Bladder microvascular endothelial cell (primary cell): ENCODE data around the gene CIAO3. TPM values are rescaled to one million over a fixed set of nuclear protein-coding genes. Genes with fewer than 3 reads are reported as not detected.

Source experiments
- total RNA-seq: library from RNA; depleted of rRNA; stranded (reverse); fragments of >200 nt; gene quantifications from 2 replicates; pipeline ENCODE4 v1.2.3, GENCODE V29; 2014

Gene CIAO3
- total RNA-seq: 30.4 and 38.2 TPM in 2 replicates

DNA sequence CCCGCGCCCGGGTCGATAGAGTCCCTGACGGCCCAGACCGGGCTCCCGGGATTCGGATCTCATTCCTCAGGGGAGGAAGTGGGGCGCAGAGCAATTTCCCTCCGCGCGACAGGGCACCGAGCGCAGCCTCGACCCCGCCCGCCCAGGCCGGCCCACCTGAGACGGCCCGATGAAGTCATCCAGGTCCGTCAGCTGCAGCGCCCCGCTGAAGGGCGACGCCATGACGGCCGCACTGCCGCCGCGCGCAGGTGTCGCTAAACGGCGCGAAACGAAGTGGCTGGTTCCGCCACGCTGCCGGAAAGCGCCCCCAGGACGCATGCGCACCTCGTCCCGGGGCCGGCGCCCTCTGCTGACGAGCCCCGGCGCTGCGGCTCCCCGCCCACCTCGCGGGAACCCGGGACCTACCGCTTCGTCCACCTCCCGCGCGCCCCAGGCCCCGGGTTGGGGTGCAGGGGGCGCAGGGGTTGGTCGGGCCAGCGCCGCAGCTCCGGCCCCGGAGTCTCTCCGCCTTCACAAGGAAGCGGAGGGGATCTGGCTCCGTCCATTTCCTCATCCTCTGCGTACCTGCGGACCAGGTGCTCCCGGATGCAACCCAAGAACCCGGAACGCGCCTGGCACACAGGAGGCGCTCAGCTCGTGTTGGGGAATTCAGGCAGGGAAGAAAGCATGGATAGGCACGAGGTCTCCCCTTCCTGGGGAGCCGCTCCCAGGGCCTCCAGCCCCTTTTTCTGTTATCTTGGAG is at the start of gene CIAO3:
CIAO3 (minus strand) TSS at position 234 of the 742 bp plus-strand sequence; CDS start at position 222, 12 bp downstream.

DNA sequence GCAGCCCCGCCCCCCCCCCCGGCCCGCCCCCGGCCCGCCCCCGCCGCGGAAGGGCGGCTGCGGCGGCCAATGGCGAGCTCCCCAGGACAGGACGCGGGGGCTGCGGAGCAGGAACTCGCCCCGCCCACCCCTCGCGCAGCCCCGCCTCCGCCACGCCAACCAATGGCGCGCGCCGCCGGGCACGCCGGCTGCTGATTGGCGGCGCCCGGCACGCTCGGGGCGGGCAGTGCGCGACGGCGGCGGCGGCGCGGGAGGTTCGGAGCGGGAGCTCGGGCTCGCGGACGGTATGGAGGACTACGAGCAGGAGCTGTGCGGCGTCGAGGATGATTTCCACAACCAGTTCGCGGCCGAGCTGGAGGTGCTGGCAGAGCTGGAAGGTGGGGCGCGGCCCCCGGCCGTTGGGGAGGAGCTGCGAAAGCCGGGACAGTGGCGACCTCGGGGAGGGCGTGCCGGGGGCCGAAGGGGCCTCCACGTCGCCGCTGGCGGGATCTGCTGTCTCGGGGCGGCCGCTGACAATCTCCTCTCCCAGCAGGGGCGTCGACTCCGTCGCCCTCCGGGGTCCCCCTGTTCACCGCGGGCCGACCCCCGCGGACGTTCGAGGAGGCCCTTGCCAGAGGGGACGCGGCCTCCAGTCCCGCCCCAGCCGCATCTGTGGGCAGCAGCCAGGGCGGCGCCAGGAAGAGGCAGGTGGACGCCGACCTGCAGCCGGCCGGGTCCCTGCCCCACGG is 47.8 kb upstream of the CIAO3 start, which contains the start of gene CHTF18:
CHTF18 (plus strand) TSS at position 222 of the 728 bp plus-strand sequence; CDS start at position 287, 65 bp downstream.

DNA sequence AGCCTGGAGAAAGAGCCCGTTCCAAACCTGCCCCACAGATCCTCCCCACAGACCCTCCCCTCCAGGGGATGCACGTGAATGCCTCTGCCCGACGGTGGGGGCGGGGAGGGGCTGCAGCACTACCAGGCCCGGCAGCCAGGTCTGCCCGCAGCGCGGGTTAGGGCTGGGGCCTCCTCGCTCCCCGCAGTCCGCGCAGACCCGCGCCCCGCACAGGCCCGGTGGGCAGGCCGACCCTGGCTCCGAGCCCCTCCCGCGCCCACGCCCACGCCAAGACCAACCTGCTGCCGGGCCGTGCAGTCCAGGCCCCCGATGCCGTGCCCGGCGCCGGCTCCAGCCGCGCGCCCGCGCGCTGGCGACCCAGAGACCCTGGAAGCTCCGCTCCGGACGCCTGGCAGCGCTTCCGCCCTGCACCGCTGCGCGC is 47.2 kb upstream of the CIAO3 start, which contains the start of gene RPUSD1:
RPUSD1 (minus strand) TSS at position 404 of the 421 bp plus-strand sequence. CDS start 644 bp downstream, outside the sequence.

DNA sequence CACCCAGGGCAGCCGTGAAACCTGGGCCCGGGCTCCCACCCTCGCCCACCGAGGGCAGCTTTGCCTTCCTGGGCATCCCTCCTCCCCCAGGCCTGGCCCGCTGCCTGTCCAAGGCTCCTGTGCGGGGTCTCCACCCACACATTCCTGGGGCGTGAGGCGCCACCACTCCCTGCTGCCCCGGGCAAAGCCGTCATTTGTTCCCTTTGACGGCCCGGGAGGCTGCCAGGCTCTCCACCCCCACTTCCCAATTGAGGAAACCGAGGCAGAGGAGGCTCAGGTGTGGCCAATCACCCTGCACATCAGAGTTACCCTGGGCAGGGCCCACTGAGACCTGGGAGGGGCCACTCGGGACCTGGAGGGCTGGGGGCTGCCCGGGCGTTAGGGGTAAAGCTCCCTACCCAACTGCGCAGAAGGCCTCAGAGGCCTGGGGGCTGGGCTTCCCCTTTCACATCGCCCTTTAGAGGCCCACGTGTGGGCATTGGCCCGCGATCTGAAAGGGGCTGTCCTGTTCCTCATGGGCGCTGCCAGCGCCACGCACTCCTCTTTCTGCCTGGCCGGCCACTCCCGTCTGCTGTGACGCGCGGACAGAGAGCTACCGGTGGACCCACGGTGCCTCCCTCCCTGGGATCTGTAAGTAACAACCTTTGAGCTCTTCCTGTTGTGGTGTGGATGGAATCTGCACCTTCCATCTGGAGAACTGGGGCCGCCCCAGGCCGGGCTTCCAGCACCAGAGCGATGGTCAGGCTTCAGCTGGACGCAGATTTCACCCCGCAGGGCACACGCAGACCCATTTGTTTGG is 19.9 kb upstream of the CIAO3 start, which contains the start of gene MSLN:
MSLN (plus strand) TSS at position 190 of the 799 bp plus-strand sequence. CDS start 1,947 bp downstream, outside the sequence.

DNA sequence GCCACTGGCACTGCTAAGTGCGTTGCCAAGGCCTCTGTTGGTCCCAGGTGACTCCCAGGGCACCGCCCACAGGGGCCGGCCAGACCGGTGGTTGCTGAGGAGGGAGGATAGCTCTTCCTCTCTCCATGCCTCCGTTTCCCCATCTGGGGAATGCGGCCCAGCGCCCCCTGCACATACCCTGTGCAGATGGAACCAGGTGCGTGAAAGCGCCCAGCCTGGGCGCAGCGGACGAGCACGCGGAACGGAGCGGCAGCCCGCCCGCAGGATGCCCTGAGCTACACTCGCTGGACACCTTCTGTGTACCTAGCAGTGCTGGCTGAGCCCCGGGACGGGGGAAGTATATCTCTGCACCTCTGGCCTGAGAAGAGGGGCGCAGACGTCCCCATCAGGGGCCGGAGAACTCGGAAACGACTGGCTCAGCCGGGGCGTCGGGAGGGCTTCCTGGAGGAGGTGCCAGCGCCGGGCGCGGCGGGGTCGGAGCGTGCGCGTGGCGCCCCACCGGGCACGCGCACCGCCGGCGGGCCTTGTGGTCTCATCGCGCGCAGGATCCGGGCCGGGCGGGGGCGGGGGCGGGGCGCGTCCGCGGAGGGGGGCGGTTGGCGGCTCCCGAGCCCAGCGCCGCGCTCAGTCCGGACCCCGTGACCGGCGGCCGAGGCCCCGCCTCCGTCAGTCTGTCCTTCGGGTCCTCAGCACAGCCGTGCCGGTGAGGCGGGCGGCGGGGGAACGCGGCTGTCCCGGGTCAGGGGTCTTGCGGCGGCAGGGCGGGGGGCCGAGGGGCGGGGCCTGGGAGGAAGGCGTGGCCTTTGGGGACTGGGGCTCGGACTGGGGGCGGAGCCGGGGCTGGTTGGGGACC is 14.1 kb downstream of the CIAO3 start, which contains the start of the genes CCDC78 and HAGHL:
CCDC78 (minus strand) TSS at position 6 of the 853 bp plus-strand sequence. CDS start 76 bp downstream, outside the sequence.
HAGHL (plus strand) TSS at position 669 of the 853 bp plus-strand sequence. CDS start 404 bp downstream, outside the sequence.

DNA sequence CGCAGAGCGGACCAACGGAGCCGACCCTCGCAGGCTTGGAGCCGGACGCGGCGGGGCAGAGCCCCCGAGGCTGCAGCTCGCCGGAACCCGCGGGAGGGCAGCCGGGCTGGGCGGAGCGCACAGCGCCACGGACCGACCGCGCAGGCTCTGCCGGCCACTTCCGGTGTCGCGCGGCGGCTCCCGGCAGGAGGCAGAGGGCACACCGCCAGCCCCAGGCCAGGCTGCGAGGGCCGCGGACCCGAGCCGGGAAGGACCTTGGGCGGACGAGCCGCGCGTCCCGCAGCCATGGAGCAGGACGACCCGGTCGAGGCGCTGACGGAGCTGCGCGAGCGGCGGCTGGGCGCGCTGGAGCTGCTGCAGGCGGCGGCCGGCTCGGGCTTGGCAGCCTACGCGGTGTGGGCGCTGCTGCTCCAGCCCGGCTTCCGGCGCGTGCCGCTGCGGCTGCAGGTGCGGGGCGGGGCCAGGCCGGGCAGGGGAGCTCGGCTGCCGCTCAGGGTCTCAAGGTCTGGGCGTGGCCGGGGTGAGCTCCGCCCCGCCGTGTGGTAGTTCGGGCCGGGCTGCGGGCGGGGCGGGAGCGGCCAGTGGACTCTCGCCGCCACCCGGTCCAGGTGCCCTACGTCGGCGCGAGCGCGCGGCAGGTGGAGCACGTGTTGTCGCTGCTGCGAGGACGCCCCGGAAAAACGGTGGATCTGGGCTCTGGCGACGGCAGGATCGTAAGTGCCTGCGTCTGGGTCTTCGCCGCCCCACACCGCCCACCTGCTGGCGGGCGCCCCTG is 19.6 kb downstream of the CIAO3 start, which contains the start of gene ANTKMT:
ANTKMT (plus strand) TSS at position 157 of the 775 bp plus-strand sequence; CDS start at position 286, 129 bp downstream.

DNA sequence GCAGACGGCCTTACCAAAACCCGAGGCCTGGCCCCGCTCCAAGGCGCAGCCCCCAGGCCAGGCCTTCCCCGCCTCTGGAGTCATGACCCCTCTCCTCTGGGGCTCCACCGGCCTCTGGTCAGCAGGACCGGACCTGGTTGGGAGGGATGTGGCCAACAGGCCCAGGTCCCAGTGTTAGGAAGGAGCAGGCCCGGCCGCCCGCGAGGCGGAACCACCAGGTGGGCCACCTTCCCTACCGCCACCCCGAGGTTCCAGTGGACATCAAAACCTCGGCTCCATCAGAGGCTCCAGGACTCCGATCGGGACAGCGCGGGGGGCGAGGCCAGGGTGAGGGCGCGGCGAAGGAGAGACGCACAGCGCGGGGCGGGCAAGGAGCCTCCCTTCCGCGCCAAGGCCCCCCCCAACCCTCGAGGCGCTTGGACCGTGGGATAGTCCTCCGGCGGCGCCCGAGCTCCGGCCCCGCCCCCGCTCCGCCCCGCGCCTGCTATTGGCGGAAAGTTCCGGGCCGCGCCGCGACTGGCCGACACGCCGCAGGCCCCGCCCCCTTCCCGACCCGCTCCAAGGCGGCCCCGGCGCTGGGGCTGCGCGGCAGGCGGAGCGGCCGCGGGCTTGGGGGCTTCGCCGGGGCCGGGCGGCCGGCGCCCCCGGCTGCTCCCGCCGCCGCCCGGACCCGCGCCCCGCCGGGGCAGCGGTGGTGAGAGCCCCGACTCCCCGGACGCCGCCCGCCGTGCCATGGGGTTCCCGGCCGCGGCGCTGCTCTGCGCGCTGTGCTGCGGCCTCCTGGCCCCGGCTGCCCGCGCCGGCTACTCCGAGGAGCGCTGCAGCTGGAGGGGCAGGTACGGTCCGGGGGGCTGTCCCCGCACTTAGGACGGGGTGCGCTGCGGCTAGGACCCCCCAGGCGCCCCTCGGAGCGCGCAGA is 26.0 kb downstream of the CIAO3 start, which contains the start of gene METRN:
METRN (plus strand) TSS at position 561 of the 919 bp plus-strand sequence; CDS start at position 733, 172 bp downstream.

DNA sequence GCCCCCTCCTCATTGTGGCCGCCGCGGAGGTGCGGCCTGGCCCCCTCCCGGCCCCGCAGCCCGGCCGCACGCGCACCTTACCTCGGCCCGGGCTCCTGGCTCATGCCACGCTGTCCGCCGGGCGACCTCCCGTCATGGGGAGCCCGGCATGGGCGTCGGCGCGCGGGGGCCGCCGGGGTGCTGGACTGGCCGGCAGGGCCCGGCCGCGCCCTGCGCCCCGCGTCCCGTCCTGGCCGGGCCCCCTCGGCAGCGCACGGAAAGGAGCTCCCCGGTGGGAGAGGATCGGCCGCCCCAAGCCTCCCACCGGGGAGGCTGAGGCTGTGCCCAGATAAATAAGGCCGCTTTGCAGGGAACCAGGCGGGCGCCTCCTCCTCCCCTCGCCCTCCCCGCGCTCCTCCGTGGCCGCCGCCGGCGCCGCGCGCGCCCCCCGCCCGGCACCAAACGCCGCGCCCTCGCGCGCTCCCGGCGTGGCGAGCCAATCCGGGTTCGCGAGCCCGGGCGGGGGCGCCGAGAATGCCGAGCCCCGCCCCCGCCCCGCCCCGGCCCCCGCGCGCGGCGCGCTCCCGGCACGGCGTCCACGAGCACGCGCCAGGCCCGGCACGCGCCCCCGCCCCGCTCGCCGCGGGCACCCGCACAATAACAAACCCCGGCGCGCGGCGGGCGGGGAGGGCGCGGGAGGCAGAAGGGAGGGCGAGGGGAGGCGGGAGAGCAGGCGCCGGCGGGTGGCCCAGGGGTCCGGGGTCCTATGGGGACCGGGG is 35.2 kb downstream of the CIAO3 start, which contains the start of gene FBXL16:
FBXL16 (minus strand) TSS at position 371 of the 758 bp plus-strand sequence. CDS start 8,396 bp downstream, outside the sequence.

DNA sequence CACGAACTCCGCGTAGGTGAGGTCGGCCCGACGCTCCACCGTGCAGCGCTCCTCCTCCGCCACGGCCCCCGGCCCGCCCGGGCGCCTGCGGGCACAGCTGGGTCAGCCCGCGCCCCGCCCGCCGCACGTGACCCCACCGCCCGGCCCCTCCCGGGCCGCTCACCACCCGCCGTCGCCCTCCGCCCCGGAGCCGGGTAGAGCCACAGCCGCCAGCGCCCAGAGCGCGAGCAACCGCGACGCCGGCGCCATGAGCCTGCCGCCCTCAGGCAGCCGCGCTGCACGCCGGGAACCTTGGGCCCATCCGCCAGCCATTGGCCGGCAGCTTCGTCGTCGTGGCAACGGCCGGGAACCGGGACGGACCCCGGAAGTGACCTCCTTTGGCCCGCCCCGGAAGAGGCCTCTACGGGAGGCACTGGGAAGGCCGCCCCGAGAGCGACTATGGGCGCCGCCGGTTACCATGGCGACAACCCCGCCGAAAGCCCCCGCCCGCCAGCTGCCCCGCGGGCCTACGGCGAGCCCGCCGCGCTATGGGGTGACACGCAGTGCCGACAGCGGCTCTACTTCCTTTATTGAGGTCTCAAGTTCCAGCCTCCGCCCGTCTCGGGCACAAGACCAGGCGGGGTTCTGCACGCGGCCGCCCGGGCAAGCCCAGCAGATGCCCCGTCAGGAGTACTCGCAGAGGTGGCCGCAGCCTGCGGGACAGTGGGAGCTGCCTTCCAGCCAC is 56.6 kb downstream of the CIAO3 start, which contains the start of gene JMJD8:
JMJD8 (minus strand) TSS at position 264 of the 724 bp plus-strand sequence; CDS start at position 249, 15 bp downstream.

DNA sequence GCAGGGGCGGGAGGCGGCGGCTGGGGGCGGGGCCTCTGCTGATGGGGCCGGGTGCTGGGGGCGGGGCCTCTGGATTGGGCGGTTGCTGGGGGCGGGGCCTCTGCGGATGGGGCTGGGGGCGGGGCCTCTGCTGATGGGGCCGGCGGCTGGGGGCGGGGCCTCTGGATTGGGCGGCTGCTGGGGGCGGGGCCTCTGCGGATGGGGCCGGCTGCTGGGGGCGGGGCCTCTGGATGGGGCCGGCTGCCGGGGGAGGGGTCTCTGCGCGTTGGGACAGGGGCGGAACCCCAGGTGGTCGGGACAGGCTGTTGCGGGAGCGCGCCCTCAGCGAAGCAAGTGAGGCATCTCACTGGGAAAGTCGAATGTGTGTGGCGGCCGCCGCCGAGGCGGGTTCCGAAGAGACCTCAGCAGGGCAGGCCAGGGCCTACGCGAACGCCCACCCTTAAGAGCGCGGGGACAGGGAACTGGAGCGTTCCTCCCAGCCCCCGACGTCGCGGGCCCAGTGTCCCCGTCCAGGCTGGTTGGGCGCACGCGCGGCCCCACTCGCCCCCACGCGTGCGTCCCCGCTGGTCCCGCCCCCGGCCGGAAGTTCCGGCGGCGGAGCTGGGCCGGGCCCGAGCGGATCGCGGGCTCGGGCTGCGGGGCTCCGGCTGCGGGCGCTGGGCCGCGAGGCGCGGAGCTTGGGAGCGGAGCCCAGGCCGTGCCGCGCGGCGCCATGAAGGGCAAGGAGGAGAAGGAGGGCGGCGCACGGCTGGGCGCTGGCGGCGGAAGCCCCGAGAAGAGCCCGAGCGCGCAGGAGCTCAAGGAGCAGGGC is 60.8 kb downstream of the CIAO3 start, which contains the start of gene STUB1:
STUB1 (plus strand) TSS at position 597 of the 811 bp plus-strand sequence; CDS start at position 713, 116 bp downstream.

Other genes with a start within 250 kb of the CIAO3 start
- 20.6 and 36.8 TPM in 2 replicates for gene CAPN15, start 213.3 kb downstream of the CIAO3 start, total RNA-seq
- gene PRR35, start 180.6 kb downstream of the CIAO3 start, total RNA-seq: not detected in 2 replicates
- gene NHLRC4, start 174.0 kb downstream of the CIAO3 start, total RNA-seq: 0.88 and 1.3 TPM in 2 replicates
- 20.7 and 26.4 TPM in 2 replicates for gene PIGQ, start 171.0 kb downstream of the CIAO3 start, total RNA-seq
- 7.4 and 11.5 TPM in 2 replicates for gene RAB40C, start 150.9 kb downstream of the CIAO3 start, total RNA-seq
- 0.19 TPM in 1 of 2 replicates, not detected in the other for gene WFIKKN1, start 110.0 kb downstream of the CIAO3 start, total RNA-seq
- 43.6 and 69.1 TPM in 2 replicates for gene METTL26, start 104.7 kb downstream of the CIAO3 start, total RNA-seq
- 12.1 and 12.6 TPM in 2 replicates for gene MCRIP2, start 99.2 kb downstream of the CIAO3 start, total RNA-seq
- gene WDR90, start 91.6 kb downstream of the CIAO3 start, total RNA-seq: 5.7 and 10.0 TPM in 2 replicates
- 23.2 and 38.9 TPM in 2 replicates for gene RHOT2, start 72.9 kb downstream of the CIAO3 start, total RNA-seq
- gene RHBDL1, start 65.3 kb downstream of the CIAO3 start, total RNA-seq: 0.16 and 0.50 TPM in 2 replicates
- gene STUB1, start 60.6 kb downstream of the CIAO3 start, total RNA-seq: 111 TPM in 2 replicates
- gene JMJD8, start 56.7 kb downstream of the CIAO3 start, total RNA-seq: 23.0 and 31.2 TPM in 2 replicates
- 2.6 and 5.0 TPM in 2 replicates for gene WDR24, start 50.6 kb downstream of the CIAO3 start, total RNA-seq
- under 0.01 and 0.13 TPM in 2 replicates for gene FBXL16, start 35.2 kb downstream of the CIAO3 start, total RNA-seq
- 25.3 and 31.1 TPM in 2 replicates for gene METRN, start 25.9 kb downstream of the CIAO3 start, total RNA-seq
- 19.1 and 21.4 TPM in 2 replicates for gene ANTKMT, start 19.9 kb downstream of the CIAO3 start, total RNA-seq
- 1.2 TPM in 1 of 2 replicates, not detected in the other for gene CCDC78, start 14.6 kb downstream of the CIAO3 start, total RNA-seq
- 2.9 and 8.2 TPM in 2 replicates for gene HAGHL, start 13.9 kb downstream of the CIAO3 start, total RNA-seq
- gene MSLN, start 19.7 kb upstream of the CIAO3 start, total RNA-seq: not detected in 2 replicates
- gene RPUSD1, start 47.4 kb upstream of the CIAO3 start, total RNA-seq: 20.8 and 22.0 TPM in 2 replicates
- 13.6 and 13.8 TPM in 2 replicates for gene CHTF18, start 47.6 kb upstream of the CIAO3 start, total RNA-seq
- gene GNG13, start 59.7 kb upstream of the CIAO3 start, total RNA-seq: not detected in 2 replicates
- gene LMF1, start 230.0 kb upstream of the CIAO3 start, total RNA-seq: 5.0 and 10.8 TPM in 2 replicates
- 0.16 and 1.3 TPM in 2 replicates for gene SOX8, start 240.8 kb upstream of the CIAO3 start, total RNA-seq